ENCODE data around the gene ZBTB9. TPM values are rescaled to one million over a fixed set of nuclear protein-coding genes. Genes with fewer than 3 reads are reported as not detected.

The ZBTB9 gene
- total RNA-seq, 1 experiment from 2014 or later: 7.6 TPM

DNA sequence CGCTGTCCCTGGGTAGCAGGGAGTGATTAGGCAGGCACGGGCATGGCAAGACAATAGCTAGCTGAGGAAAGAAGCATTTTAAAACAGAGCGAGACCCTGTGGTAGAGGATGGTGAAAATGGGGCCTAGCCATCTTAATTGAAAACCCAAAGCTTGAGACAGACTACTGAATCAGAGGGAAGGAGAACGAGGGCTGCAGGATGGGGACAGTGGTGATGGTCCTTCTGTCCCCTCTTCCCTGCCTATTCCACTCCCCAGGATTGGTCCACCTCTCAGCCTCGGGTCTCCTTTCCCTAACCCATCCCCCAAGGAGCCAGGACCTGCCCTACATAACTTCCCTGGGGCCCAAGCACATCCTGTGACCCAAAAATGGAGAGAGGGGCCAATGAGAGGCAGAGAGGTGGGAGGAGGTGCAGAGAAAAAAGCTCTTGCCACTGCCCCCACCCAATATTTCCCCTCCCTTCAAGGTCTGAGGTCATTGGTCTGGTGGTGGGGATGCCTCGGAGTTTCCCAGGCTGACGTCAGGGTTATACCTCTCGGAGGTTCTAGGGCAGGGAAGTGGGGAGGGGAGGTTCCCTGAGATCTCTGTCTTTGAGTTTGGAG lies 35.6 kb upstream of the ZBTB9 start:
- DNase-seq (ENCODE audit: low spot score): no peak

DNA sequence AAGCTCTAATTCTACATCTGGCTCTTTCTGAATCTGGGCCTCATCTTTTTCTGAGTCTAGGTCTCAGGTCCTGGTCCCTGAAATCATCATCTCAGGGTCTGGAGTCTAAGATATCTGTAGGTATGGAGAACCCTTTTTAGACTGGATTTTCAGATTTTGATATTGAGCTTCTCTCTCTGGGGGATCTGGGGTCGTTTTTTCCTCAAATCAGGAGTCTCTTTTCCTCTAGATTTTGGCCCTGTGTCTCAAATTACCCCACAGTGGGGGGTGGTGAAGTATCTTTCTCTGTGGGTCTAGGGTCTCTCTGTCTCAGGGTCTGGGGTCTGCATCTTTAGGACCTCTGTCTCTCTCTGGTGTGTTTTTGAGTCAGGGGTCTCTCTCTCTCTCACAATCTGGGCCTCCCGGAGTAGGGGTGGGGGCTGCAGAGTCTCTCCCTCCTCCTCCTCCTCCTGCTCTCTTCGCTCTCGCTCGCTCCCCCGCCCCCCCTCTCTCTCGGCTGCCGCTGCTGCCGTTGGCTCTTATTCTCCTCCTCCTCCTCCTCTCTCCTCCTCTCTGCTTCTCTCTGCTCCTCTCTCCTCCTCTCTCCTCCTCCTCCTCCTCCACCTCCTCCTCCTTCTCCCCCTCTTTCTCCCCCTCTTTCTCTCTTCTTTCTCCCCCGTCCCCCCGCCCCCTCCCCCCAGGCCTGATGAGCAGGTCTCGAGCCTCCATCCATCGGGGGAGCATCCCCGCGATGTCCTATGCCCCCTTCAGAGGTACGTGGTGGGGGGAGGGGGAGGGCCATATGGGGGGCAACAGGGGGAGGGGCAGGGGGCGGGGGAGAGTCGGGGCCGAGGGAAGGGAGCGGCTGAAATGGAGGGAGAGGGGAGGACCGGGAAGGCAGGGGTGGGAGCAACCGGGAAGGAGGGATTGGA lies 34.5 kb upstream of the ZBTB9 start, which contains the start of gene SYNGAP1:
Gene SYNGAP1, plus strand, starts transcription at position 486 of the 911 bp plus-strand sequence. Its CDS starts 200 bp downstream, at position 686.
- no peak for DNase-seq (ENCODE audit: low spot score)

DNA sequence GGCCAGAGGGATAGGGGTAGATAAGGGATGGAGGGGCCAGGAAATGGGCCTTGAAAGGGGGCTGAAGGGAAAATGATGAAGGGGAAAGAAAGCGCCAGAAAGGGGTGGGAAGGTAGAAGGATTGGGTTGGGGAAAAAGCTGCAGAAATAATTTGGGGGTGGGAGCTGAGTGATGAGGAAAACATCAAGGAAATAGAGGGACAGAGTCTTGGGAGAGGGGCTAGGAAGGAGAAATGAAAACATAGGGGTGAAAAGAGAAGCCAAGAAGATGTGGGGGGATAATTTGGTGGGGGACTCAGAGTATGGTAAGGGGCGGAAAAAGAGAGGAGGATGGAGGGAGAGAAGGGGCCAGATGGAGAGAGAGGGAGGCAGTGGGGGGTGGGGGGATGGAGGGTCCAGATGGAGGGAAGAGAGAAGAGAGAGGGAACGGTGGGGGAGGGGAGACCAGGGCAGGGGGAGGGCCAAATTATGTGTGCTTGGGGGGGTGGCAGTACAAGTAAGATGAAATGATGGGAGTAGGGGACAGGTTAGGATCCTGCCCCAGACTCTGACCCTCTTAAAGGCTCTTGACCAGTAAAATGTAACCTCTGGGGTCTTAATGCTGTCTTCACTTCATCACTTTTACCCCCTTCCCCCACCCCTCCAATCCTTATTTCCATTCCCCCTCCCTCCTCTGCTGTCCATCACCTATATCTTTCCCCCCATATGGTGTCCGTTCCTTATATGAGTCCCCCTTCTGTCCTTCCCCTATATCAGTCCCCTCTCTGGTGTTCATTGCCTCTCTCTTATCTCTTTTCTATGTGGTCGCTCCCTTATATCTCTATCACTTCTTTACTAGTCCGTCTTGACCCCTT lies 33.7 kb upstream of the ZBTB9 start:
- DNase-seq (ENCODE audit: low spot score): no peak

DNA sequence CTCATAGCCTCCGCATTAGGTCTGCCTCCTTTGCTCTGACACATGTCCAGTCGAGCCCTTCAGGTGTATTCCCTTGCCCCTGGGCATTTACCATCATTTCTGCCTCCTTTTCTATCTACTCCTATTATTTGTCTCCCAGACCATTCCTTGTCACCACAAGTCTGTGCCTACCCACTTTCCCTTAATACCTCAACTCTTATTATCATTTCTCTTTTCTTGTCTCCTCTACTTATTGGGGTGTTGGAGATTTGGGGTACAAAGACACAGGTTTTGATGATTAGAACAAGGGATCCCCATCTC lies 33.1 kb upstream of the ZBTB9 start:
- DNase-seq (ENCODE audit: low spot score): no peak

DNA sequence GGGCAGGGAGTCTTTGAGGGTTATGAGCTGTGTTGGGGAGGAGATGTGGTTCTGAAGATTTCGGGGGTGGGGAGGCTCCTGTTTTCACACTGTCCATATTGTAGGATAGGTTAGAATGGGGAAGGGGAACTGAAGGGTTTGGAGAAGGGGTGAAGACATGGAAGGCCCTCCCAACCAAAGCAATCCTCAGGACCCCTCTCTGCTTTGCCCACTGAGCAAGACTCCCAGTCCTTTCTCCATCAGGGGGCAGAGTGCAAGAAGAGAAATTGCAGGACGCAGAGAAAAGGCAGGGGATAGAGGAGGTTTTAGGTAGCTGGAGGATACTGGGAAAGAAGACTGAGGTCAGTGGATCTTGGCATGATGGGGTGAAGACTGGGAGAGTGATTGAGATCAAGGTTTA lies 30.6 kb upstream of the ZBTB9 start:
- DNase-seq (ENCODE audit: low spot score): no peak

DNA sequence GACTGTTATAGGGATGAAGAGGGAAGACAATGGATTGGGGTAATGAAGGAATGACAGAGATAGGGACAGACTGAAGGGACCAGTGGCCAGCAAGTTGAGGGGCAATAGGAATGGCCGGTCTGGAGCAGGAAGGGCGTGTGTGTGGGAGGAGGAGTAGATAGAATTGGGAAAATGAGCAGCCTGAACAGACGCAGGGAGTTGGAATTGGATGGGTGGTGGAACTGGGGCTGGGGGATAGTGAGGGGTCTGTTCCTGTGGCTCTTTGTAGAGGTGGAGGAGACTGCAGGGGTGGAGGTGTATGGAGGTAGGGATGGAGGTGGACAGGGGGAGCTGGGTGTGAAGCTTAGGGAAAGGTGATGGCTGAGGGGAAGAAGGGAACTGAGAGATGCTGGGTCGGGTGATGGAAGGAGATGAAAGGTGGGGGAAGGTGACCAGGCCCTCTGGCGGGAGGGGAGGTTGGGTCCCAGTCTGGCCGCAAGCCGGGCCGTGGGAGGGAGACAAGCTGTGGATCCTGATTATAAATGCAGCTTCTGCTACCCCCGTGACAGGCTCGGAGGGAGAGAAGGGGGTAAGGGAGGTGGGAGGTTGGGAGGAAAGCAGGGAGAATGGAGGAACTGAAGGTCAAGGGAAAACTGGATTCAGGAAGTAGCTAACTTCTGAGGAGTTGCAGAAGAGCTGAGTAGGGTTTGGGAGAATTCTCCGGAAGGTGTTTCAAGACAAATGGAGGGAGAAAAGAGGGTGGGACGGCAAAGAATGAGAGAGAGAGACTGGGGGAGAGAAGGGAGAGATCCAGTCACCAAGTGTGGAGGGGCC lies 29.3 kb upstream of the ZBTB9 start:
- no peak for DNase-seq (ENCODE audit: low spot score)

DNA sequence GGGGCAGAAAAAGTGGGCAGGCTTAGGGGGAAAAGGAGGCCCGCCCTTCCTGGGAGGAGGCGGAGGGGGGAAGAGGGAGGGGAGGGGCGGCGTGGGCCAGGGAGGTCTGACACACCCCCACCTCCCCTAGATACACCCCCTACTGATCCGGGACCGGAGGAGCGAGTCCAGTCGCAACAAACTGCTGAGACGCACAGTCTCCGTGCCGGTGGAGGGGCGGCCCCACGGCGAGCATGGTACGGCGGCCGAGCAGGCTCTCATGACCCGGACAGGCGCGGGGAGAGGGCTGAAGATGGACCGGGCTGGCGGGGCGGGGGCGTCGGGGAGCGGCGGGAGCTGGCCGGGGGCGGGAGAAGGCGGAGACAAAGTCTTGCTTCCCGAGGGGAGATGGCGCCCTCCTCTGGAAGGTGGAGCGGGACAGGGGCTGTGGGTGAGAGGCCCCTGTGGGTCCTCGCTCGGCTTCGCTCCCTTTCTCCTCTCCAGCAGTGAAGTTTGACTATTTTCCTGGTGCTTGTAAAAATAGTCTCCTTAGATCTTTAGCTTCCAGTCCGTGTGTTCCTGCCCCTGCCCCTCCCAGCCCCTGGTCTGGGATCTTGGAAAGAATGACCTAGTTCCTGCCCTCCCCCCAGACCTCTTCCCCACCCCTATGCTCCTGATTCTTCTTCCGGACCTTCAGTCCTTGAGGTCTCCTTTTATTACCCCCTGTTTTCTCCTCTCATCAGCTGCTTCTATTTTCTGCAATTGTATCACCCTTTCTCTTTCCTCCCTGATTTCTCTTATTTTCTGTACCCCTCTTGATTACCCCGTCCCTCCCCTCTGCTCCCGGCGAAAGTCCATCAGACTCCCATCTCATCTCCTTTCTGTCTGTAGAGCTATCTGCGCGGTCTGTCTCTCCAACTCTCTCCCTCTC lies 28.5 kb upstream of the ZBTB9 start:
- peak; percentile 84 for DNase-seq (ENCODE audit: low spot score)

DNA sequence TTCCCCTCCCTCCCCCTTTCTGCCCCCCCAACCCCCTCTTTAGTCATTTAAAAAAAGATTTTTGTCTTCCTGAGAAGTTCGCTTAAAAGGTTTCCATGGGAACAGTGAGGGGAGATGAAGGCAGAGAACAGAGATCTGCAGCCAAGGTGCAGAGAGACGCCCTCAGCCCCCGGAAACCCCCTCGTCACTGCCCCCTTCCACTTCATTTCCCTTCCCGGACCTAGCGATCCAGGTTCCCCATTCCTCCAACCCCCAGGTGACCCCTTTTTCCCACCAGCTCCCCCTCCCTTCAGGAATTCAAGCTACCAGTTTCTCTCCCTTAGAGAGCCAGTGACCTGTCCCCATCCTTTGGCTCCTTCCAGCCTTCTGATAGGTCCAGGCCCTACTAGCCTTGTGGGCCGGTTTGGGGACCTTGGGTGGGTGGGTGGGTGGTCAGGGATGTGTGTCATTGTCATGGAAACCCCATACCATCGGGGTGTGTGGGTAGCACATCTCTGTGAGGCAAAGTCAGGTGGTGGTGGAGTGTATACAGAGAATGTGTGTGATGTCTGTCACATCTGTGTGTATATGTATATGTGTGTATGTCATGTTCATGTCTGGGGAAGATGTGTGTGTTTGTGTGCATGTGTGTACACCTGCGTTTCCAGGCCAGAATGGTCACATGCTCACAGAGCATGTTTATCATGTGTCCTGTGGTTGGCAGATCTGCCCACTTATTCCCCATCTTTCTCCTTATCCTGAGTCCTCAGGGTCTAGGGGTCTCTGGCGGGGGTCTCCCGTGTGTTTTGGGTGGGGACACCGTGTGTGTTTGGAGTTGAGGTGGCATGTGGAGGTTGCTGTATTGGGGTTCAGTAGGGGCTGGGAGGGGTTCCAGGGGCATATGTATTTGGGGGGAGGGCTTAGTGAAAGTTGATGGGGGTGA lies 27.5 kb upstream of the ZBTB9 start:
- DNase-seq (ENCODE audit: low spot score): no peak

DNA sequence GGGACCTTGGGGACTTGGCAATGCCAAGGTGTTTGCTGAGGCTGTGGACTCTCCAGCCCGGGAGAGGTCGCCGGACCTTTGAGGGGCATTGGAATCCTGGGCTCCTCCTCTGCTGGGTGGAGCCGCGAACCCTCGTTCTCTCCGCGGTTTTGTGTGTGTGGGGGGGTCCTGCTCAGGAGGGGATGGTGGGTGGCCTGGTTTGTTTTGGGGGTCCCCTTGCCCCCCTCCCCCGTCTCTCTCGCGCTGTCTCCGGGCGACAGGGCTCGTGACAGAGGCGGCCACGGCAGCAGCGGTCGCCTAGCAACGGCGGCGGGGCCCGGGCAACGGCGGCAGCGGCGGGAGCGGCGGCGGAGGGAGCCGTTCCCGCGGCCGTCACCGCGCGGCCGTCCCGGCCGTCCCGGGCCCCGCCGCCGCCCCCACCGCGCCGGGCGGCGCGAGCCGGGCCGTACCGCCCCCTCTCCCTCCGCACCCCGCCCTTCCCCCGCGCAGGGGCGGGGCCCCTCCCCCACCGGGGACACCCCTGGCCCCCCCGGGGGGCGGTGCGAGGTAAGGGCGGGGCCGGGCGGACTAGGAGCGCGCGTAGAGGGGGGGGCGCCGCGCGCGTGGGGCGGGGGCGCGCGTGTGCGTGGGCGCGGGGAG lies 26.7 kb upstream of the ZBTB9 start:
- DNase-seq (ENCODE audit: low spot score): no peak

DNA sequence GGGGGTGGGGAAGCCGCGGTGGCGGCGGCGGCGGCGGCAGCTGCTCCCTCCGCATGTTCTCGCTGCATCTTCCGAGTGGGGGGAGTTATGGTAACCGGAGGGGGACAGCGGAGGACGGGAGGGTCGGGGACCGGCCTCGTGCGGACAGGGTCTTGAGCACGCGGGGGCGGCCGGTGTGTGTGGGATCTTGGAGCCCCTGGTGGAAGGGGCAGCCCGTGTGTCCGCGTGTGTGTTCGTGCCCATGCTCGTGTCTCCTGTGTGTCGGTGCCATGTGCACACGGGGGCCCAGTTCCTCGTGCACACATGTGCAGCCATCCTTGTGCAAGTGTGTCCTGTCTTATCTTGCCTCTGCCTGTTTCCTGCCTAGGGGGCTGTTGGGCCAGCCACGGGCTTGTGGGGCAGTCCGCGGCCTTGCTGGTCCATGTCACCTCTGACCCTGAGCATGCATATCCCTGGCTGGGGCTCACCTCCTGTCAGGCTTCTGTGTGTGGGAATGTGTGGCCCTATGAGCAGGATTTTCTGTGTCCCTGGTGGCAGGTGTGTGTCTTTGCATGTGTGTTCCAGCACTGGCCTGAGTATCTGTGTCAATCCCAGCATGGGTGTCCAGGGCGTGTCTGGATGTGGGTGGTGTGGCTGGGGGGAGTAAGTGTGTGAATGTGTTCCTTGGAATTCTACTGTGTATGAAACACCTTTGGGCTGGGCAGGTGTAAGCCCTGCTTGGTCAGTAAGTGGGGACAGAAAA lies 26.0 kb upstream of the ZBTB9 start:
- DNase-seq (ENCODE audit: low spot score): peak; percentile 40

DNA sequence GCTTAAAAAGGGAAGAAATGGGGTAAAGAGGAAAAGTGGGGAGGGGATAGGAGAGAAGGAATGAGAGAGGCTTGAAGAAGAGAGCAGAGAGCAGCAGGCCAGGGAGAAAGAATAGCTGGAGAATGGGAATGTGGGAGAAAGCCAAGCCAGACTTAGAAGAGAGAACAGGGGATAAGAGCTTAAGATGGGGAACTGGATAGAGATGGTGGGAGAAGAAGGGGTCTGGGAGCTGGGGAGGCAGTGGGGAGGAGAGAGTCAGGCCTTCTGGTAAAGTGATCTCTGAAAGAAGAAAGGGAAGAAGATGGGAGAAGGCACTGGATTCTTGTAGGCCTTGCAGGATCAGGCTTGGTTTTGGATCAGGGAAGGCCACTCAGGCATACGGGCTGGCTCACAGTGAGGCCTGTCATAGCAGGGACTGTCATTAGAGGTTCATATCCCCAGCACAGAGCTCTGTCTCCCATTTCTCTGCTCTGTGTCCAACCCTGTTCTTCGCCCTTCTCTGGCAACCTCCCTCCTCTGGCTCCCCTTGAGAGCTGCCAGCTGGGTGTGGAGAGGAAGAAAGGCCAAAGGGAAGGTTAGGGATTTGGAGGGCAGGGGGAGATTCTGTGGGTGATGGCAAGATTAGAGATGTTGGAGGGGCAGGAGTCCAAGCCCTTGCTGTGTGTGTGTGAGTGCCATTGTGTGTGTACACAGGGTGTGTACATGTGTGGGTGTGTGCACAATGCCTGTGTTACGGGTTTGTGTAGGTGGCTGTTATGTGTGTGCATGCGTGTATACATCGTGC lies 25.2 kb upstream of the ZBTB9 start:
- DNase-seq (ENCODE audit: low spot score): no peak

DNA sequence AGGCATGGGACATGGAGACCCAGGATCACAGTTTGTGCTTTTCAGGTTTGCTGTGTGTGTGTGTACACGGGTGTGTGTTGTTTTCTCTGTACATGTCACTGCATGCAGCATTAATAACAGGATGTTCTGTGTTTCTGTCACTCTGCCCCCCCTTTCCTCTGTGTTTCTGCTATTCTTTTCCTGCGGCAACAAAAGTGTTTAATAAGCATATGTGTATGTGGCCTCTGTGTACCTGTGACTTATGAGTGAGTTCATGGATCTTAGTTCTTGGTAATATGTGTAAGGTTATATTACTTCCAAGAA lies 24.7 kb upstream of the ZBTB9 start:
- DNase-seq (ENCODE audit: low spot score): no peak

DNA sequence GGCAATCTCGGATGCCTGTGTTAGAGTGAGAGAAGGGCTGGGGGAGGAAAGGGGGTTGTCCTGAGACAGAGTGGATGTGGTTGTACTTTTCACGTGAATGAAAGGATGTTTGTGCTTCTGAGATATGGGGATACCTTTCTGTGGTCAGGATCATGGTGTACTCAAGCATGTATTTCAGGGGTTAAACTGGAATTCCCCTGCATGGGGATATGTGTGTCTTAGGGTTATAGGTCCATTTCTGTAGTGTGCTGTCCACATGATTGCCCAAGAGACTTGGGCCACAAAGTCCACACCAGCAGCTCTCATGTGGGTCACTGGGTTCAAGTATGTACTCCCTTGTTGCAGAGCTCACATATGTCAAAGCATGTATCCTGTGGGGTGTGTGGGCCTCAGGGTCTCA lies 24.0 kb upstream of the ZBTB9 start:
- DNase-seq (ENCODE audit: low spot score): no peak

DNA sequence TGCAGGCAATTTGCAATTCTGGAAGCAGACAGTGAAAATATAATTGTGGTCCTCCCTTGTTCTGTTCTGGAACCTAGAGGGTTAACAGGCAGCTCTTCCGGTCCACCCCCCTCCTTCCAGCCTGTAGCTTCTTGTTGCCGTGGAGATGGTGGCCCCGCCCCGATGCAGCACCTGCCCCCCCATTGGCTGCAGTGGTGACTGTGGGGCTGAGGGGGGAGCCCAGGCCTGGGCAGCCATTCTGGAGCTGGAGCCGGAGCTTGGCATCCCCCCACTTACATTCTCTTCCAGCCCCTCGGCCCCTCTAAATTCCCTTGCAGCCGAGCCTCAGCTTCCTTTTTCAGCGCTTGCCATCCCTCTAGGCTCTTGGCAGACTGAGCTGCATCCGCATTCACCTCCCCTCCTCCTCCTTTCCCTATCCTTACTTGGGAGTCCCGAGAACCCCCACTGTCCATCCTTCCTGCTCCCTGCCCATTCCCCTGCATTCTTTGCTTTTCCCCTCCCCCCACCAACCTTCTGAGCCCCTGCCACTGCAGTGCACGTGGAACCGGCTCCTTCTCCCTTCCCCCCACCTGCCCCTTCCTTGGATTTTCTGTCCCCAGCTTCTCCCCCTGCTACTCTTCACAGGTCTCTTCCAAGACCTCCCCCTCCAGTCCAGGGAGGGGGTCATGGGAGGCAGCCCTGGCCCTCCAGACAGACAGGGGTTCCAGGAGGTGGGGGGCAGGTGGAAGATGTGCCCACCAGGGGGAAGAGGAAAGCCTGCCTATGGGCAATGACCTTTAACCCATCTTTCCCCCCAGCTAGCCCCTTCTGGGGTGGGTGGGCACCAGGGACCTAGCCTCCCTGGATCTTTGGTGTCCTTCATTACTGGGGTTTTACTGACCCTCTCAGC lies 23.1 kb upstream of the ZBTB9 start:
- DNase-seq (ENCODE audit: low spot score): peak; percentile 53

DNA sequence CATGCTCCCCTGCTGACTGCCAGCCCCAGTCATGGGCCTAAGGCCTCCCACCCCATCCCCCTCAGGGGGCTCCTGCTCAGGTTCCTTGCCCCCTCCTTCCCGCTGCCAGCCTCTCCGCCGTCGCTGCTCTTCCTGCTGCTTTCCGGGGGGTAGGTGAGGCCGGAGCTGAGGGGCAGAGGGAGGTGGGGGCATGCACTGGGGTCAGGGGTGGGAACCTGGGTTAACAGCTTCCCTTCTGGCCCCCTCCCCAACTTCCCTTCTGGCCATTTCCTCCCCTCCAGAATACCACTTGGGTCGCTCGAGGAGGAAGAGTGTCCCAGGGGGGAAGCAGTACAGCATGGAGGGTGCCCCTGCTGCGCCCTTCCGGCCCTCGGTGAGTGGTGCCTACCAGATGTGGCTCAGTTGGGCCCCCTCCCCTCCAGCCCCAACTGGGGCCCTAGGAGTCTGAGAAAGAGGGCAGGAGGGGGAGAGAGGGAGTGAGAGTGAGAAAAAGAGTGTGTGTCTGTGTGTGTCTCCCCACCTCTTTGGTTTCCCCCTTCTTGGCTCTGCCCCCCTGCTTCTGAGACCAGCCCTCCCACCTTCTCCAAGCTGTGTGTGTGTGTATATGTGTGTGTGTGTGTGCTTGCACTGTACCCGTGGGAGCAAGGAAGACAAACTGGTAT lies 22.4 kb upstream of the ZBTB9 start:
- DNase-seq (ENCODE audit: low spot score): no peak

DNA sequence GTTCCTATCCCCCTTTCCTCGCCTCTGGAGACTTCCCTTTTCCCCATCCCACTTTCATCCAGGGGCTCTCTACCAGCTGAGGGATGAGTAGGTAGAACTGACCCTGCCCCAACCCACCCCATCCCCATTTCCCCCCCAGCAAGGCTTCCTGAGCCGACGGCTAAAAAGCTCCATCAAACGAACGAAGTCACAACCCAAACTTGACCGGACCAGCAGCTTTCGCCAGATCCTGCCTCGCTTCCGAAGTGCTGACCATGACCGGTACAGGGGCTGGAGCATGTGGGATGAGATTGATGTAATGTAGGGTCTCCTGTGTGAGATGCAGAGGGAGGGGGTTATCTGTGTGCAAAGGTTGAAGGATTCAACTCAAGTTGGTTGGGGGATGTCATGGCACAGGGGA lies 21.8 kb upstream of the ZBTB9 start:
- no peak for DNase-seq (ENCODE audit: low spot score)

Measured in H4 (cell line).